ENCODE measurements around the gene TCF20. TPM values are rescaled to one million over a fixed set of nuclear protein-coding genes. Genes with fewer than 3 reads are reported as not detected.

Gene TCF20
- polyA plus RNA-seq, 1 of the 3 experiments (the other 2 are of a cell fraction) = 8.5 TPM

DNA sequence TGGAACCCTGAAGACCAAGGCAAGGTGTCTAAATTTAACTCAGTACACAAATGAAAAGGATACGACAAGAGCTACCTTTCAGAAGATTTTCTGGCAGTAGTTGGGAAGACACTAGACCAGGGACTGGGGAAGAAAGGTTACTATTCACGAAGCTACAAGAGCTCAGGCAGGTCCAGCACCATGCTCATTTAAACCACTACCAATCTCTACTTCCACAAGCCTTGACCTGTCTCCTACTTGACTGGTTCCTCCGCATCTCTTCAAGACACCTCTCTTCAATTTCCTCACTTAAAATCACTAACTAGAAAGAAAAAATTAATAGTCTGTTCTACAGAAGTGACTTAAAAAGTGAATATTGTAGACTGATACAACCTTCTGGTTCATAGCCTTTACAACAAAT lies 22.9 kb downstream of the TCF20 start (continued):
- TF ChIP-seq, protein P1, sequence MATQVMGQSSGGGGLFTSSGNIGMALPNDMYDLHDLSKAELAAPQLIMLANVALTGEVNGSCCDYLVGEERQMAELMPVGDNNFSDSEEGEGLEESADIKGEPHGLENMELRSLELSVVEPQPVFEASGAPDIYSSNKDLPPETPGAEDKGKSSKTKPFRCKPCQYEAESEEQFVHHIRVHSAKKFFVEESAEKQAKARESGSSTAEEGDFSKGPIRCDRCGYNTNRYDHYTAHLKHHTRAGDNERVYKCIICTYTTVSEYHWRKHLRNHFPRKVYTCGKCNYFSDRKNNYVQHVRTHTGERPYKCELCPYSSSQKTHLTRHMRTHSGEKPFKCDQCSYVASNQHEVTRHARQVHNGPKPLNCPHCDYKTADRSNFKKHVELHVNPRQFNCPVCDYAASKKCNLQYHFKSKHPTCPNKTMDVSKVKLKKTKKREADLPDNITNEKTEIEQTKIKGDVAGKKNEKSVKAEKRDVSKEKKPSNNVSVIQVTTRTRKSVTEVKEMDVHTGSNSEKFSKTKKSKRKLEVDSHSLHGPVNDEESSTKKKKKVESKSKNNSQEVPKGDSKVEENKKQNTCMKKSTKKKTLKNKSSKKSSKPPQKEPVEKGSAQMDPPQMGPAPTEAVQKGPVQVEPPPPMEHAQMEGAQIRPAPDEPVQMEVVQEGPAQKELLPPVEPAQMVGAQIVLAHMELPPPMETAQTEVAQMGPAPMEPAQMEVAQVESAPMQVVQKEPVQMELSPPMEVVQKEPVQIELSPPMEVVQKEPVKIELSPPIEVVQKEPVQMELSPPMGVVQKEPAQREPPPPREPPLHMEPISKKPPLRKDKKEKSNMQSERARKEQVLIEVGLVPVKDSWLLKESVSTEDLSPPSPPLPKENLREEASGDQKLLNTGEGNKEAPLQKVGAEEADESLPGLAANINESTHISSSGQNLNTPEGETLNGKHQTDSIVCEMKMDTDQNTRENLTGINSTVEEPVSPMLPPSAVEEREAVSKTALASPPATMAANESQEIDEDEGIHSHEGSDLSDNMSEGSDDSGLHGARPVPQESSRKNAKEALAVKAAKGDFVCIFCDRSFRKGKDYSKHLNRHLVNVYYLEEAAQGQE (IDR thresholded peaks at IDR 0.05; ENCODE audit: low read depth, low read length) = no peak
- TF ChIP-seq, protein P2, sequence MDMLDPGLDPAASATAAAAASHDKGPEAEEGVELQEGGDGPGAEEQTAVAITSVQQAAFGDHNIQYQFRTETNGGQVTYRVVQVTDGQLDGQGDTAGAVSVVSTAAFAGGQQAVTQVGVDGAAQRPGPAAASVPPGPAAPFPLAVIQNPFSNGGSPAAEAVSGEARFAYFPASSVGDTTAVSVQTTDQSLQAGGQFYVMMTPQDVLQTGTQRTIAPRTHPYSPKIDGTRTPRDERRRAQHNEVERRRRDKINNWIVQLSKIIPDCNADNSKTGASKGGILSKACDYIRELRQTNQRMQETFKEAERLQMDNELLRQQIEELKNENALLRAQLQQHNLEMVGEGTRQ (IDR thresholded peaks at IDR 0.05; ENCODE audit: borderline replicate concordance, low read depth, low read length) = no peak

DNA sequence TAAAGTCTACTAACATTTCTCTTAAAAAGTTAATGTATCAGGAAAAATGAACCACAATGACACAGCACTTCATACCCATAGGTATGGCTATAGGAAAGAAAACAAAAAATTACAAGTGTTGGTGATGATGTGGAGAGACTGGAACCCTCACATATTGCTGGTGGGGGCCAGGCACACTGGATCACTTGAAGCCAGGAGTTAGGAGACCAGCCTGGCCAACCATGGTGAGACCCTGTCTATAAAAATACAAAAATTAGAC lies 26.7 kb downstream of the TCF20 start:
- ChIA-PET CTCF (no interaction called here), POLR2A (no interaction called here)
- Histone ChIP-seq H3K4me2 (no peak overlapping the region), H3K27me3 (ENCODE audit: insufficient read depth) (no peaks in the 10 kb centered on the region), H3K79me2 (ENCODE audit: insufficient read depth) (peaks cover 31% of the 10 kb centered on the region), H3K9me2 (no peaks in the 10 kb centered on the region), H3K27ac (ENCODE audit: low read depth in 2 of 2, low read length in 1 of 2) (no peak overlapping the region), H3K4me3 (ENCODE audit: low read depth in 2 of 2, low read length in 1 of 2) (no peak overlapping the region), H2AFZ (ENCODE audit: low read depth) (no peak overlapping the region), H4K20me1 (ENCODE audit: insufficient read depth) (peaks cover 11% of the 10 kb centered on the region; the same call in 1 of the 2 replicates), H3F3A (replicated peaks; ENCODE audit: insufficient read depth) (no peaks in the 10 kb centered on the region), H3K9ac (no peak overlapping the region), H3K36me3 (replicated peaks in 1 of 2; ENCODE audit: control insufficient read depth in 1 of 2, insufficient read depth in 2 of 2, low read length in 1 of 2) (no peaks in the 10 kb centered on the region), H3K9me3 (no peaks in the 10 kb centered on the region), H3K4me1 (ENCODE audit: control insufficient read depth in 1 of 2, insufficient read depth in 2 of 2, low read depth in 1 of 2, low read length in 1 of 2) (no peaks in the 10 kb centered on the region)
- DNase-seq = no peak
- TF ChIP-seq YY1 (IDR thresholded peaks at IDR 0.05; ENCODE audit: low read depth) = no peak
- TF ChIP-seq RXRA (IDR thresholded peaks at IDR 0.05; ENCODE audit: borderline replicate concordance, low read depth) = no peak
- TF ChIP-seq, protein P2 (IDR thresholded peaks at IDR 0.05; ENCODE audit: borderline replicate concordance, low read depth, low read length) = no peak
- no peak for TF ChIP-seq GATA2 (CRISPR knock-in tag; IDR thresholded peaks at IDR 0.05)
- no peak for TF ChIP-seq GABPA (IDR thresholded peaks at IDR 0.05; ENCODE audit: low read depth)
- no peak for TF ChIP-seq MEF2A (IDR thresholded peaks at IDR 0.05; ENCODE audit: borderline replicate concordance, low read depth)
- no peak for TF ChIP-seq JUND (IDR thresholded peaks at IDR 0.05)
- TF ChIP-seq EZH2phosphoT487 (IDR thresholded peaks at IDR 0.05; ENCODE audit: borderline replicate concordance, low read depth) = no peak
- TF ChIP-seq RAD21 (IDR thresholded peaks at IDR 0.05; ENCODE audit: low read length) = no peak
- no peak for TF ChIP-seq FOXM1 (IDR thresholded peaks at IDR 0.05; ENCODE audit: low read depth)
- TF ChIP-seq TAF1 (IDR thresholded peaks at IDR 0.05; ENCODE audit: borderline replicate concordance, low read depth, low read length) = no peak
- no peak for TF ChIP-seq POLR2AphosphoS5 (IDR thresholded peaks at IDR 0.05; ENCODE audit: low read depth, low read length)
- TF ChIP-seq, protein P3, sequence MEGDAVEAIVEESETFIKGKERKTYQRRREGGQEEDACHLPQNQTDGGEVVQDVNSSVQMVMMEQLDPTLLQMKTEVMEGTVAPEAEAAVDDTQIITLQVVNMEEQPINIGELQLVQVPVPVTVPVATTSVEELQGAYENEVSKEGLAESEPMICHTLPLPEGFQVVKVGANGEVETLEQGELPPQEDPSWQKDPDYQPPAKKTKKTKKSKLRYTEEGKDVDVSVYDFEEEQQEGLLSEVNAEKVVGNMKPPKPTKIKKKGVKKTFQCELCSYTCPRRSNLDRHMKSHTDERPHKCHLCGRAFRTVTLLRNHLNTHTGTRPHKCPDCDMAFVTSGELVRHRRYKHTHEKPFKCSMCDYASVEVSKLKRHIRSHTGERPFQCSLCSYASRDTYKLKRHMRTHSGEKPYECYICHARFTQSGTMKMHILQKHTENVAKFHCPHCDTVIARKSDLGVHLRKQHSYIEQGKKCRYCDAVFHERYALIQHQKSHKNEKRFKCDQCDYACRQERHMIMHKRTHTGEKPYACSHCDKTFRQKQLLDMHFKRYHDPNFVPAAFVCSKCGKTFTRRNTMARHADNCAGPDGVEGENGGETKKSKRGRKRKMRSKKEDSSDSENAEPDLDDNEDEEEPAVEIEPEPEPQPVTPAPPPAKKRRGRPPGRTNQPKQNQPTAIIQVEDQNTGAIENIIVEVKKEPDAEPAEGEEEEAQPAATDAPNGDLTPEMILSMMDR (IDR thresholded peaks at IDR 0.05) = no peak

Measured in SK-N-SH (cell line).